Ecto neural progenitor cell (in vitro differentiated cells): ENCODE measurements around the gene GDPD1.
"Not testable (repeated sequence)": the region's sequence is repeated elsewhere in the genome, so short reads cannot be mapped to it uniquely, and the experiment has no call there.

Experiments
- DNase-seq: peaks from one replicate; pipeline ENCODE4 v3.0.0-alpha.2; 2018; ENCODE audit warnings: low spot score

GDPD1 gene

GRCh38 chr17:59244081-59244480, 23.8 kb downstream of the GDPD1 start:
- no peak for DNase-seq

- no peak for DNase-seq
Measured at GRCh38 chr17:59254742-59255141, 34.4 kb downstream of the GDPD1 start.

- DNase-seq = no peak
Measured at GRCh38 chr17:59257101-59257500, 36.8 kb downstream of the GDPD1 start.

GRCh38 chr17:59260722-59261121, 40.4 kb downstream of the GDPD1 start:
- no peak for DNase-seq

GRCh38 chr17:59266745-59267144, 46.4 kb downstream of the GDPD1 start:
- no peak for DNase-seq

- DNase-seq = no peak
Measured at GRCh38 chr17:59267776-59268175, 47.5 kb downstream of the GDPD1 start.

GRCh38 chr17:59275618-59276017, 55.3 kb downstream of the GDPD1 start:
- no peak for DNase-seq

- DNase-seq = no peak
Measured at GRCh38 chr17:59277031-59277430, 56.7 kb downstream of the GDPD1 start.

- no peak for DNase-seq
Measured at GRCh38 chr17:59278406-59278805, 58.1 kb downstream of the GDPD1 start.

- DNase-seq = no peak
Measured at GRCh38 chr17:59284317-59284716, 64.0 kb downstream of the GDPD1 start.

GRCh38 chr17:59287452-59287851, 67.1 kb downstream of the GDPD1 start:
- no peak for DNase-seq

GRCh38 chr17:59287891-59288290, 67.6 kb downstream of the GDPD1 start:
- DNase-seq = no peak

GRCh38 chr17:59289981-59290301, 69.6 kb downstream of the GDPD1 start:
- no peak for DNase-seq

GRCh38 chr17:59290302-59290998, 70.1 kb downstream of the GDPD1 start:
- not testable (repeated sequence) for DNase-seq

- DNase-seq = no peak
Measured at GRCh38 chr17:59292174-59292523, 71.8 kb downstream of the GDPD1 start.

GRCh38 chr17:59296190-59296589, 75.9 kb downstream of the GDPD1 start:
- no peak for DNase-seq

GRCh38 chr17:59298521-59298920, 78.2 kb downstream of the GDPD1 start:
- no peak for DNase-seq

- DNase-seq = no peak
Measured at GRCh38 chr17:59299400-59300092, 79.2 kb downstream of the GDPD1 start.

GRCh38 chr17:59300941-59301340, 80.6 kb downstream of the GDPD1 start:
- DNase-seq = no peak

- no peak for DNase-seq
Measured at GRCh38 chr17:59304811-59305210, 84.5 kb downstream of the GDPD1 start.

GRCh38 chr17:59310263-59310920, 90.1 kb downstream of the GDPD1 start:
- DNase-seq = no peak

- peak; percentile 58 for DNase-seq
Measured at GRCh38 chr17:59311051-59311468, 90.7 kb downstream of the GDPD1 start.

- DNase-seq = not testable (repeated sequence)
Measured at GRCh38 chr17:59311521-59311920, 91.2 kb downstream of the GDPD1 start.
